Ascending aorta (tissue), 2 donors: ENCODE measurements around the gene UXT. TPM values are rescaled to one million over a fixed set of nuclear protein-coding genes. Genes with fewer than 3 reads are reported as not detected.

ENCODE experiments used
- DNase-seq, 2 donors: peaks; one replicate each; pipeline ENCODE4 v3.0.0-alpha.2; 2019; ENCODE audit warnings: low spot score in 2 of 2
- H3K27ac ChIP-seq, 2 donors: fragments of 200-600 bp; sonication (generic); one replicate each; pipeline ENCODE4 v1.5.1; 2016 to 2017; ENCODE audit warnings: mild to moderate bottlenecking in 1 of 2
- H3K27me3 ChIP-seq: fragments of 200-600 bp; sonication (generic); one replicate; pipeline ENCODE4 v1.5.1; 2017
- H3K36me3 ChIP-seq, 2 donors: fragments of 200-600 bp; sonication (generic); one replicate each; pipeline ENCODE4 v1.5.1; 2016
- H3K4me1 ChIP-seq, 2 donors: fragments of 200-600 bp; sonication (generic); one replicate each; pipeline ENCODE4 v1.5.1; 2016 to 2017; ENCODE audit warnings: mild to moderate bottlenecking in 1 of 2
- H3K4me3 ChIP-seq, 2 donors: fragments of 200-600 bp; sonication (generic); one replicate each; pipeline ENCODE4 v1.5.1; 2016 to 2017; ENCODE audit warnings: mild to moderate bottlenecking in 1 of 2
- H3K9me3 ChIP-seq, 2 donors: fragments of 200-600 bp; sonication (generic); one replicate each; pipeline ENCODE4 v1.5.1; 2016
- intact Hi-C: fragments of 100-400 bp; cut with DNase I; formaldehyde crosslinking; loops from one replicate; pipeline ENCODE4 v1.15.1; 2023
- total RNA-seq: library from RNA; depleted of rRNA; stranded (reverse); fragments of >200 nt; gene quantifications from one replicate; pipeline ENCODE4 v1.1.0, GENCODE V29; 2016
- TF ChIP-seq, protein P1 (sequence below), 3 experiments: fragments of 200-600 bp in 2 of 3; fragments of 450-650 bp in 1 of 3; sonication (generic) in 2 of 3; IDR thresholded peaks; one replicate each; pipeline ENCODE4 v1.5.1; 2016 to 2019; ENCODE audit warnings: antibody characterized with exemption in 3 of 3, mild to moderate bottlenecking in 1 of 3, moderate library complexity in 1 of 3

Gene UXT
- total RNA-seq, 1 donor from 2014 or later, result 63.6 TPM

DNA sequence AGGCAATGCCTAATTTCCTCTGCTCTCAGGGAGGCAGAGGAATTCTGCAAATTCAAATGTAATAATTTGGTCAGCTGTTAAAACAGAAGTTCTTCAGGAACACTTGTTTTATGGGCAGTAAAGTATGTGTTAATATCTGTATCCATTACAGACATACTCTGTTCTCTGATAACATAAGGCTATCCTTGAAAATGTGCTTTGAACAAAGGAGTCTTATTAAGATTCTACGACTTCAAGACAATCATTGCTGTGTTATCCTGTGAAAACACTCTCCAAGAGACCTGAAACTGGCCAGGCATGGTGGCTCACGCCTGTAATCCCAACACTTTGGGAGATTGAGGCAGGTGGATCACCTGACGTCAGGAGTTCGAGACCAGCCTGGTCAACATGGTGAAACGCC, 27.3 kb downstream of the UXT start:
- intact Hi-C loops, result no loop called here
- H3K4me1 ChIP-seq, result no peaks in the 10 kb centered on the region
- peaks cover 13% of the 10 kb centered on the region in 2 donors for H3K36me3 ChIP-seq
- no peaks in the 10 kb centered on the region for H3K27me3 ChIP-seq
- H3K27ac ChIP-seq, result no peak overlapping the region
- no peak for DNase-seq
- TF ChIP-seq, protein P1, sequence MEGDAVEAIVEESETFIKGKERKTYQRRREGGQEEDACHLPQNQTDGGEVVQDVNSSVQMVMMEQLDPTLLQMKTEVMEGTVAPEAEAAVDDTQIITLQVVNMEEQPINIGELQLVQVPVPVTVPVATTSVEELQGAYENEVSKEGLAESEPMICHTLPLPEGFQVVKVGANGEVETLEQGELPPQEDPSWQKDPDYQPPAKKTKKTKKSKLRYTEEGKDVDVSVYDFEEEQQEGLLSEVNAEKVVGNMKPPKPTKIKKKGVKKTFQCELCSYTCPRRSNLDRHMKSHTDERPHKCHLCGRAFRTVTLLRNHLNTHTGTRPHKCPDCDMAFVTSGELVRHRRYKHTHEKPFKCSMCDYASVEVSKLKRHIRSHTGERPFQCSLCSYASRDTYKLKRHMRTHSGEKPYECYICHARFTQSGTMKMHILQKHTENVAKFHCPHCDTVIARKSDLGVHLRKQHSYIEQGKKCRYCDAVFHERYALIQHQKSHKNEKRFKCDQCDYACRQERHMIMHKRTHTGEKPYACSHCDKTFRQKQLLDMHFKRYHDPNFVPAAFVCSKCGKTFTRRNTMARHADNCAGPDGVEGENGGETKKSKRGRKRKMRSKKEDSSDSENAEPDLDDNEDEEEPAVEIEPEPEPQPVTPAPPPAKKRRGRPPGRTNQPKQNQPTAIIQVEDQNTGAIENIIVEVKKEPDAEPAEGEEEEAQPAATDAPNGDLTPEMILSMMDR (IDR thresholded peaks at IDR 0.05), result no peak
- no peaks in the 10 kb centered on the region for H3K9me3 ChIP-seq
- no peak overlapping the region for H3K4me3 ChIP-seq

GRCh38 chrX:47629419-47630200, 29.4 kb downstream of the UXT start, which contains the start of gene CFP:
CFP (minus strand) TSS chrX:47629930; CDS start chrX:47629844, 86 bp downstream.
- TF ChIP-seq, protein P1 (IDR thresholded peaks at IDR 0.05), result no peak
- Histone ChIP-seq H3K4me3 (no peak within 1 kb of the TSS), H3K27me3 (no peaks in the 10 kb centered on the region), H3K27ac (no peak within 1 kb of the TSS), H3K36me3 (peaks cover under 1 to 2% of the 10 kb centered on the region in 2 donors), H3K9me3 (no peaks in the 10 kb centered on the region), H3K4me1 (no peaks in the 10 kb centered on the region)
- intact Hi-C loops, result no loop called here
- DNase-seq, result no peak

DNA sequence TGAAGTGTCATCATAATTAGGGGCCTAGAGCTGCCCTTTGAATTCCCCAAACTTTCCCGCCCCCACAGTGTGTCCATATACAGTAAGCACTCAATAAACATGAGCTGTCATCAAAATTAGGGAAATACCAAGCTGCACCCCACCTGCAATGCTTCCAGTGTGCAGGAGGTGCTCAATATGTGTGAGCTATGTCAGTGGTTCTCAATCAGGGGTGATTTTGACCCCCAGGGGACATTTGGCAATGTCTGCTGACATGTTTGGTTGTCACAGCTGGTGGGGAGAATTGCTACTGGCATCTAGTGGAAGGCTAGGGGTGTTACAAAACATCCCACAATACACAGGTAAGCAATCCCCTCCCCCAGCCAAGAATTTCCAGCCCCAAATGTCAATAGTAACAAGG, 30.0 kb downstream of the UXT start:
- TF ChIP-seq, protein P1 (IDR thresholded peaks at IDR 0.05), result no peak
- H3K27me3 ChIP-seq, result no peaks in the 10 kb centered on the region
- DNase-seq, result no peak
- no peaks in the 10 kb centered on the region for H3K4me1 ChIP-seq
- no peaks in the 10 kb centered on the region for H3K9me3 ChIP-seq
- H3K36me3 ChIP-seq, result no peaks in the 10 kb centered on the region
- intact Hi-C loops, result no loop called here
- H3K27ac ChIP-seq, result no peak overlapping the region
- H3K4me3 ChIP-seq, result no peak overlapping the region

- DNase-seq, result no peak
- TF ChIP-seq, protein P1 (IDR thresholded peaks at IDR 0.05), result no peak
- H3K27me3 ChIP-seq, result no peaks in the 10 kb centered on the region
- no peak overlapping the region for H3K4me3 ChIP-seq
- H3K36me3 ChIP-seq, result no peaks in the 10 kb centered on the region
- intact Hi-C loops, result no loop called here
- H3K9me3 ChIP-seq, result no peaks in the 10 kb centered on the region
- H3K4me1 ChIP-seq, result no peaks in the 10 kb centered on the region
- no peak overlapping the region for H3K27ac ChIP-seq
Observed at GRCh38 chrX:47625365-47625764, 33.6 kb downstream of the UXT start.

GRCh38 chrX:47623540-47624027, 35.4 kb downstream of the UXT start:
- intact Hi-C loops, result no loop called here
- TF ChIP-seq, protein P1 (IDR thresholded peaks at IDR 0.05), result no peak
- Histone ChIP-seq H3K4me1 (no peaks in the 10 kb centered on the region), H3K27me3 (no peaks in the 10 kb centered on the region), H3K36me3 (no peaks in the 10 kb centered on the region), H3K9me3 (no peaks in the 10 kb centered on the region), H3K27ac (no peak overlapping the region), H3K4me3 (peak overlapping the region; percentile 10 to 21)
- peak in 1 of 2 donors; percentile 61 for DNase-seq
